ENCODE data around the gene SOCS1. TPM values are rescaled to one million over a fixed set of nuclear protein-coding genes. Genes with fewer than 3 reads are reported as not detected.

SOCS1 gene
- total and polyA plus RNA-seq, 9 of the 15 experiments (the other 6 are each of a cell fraction or from before 2014, with no cell fraction given), result 0.04 to 7.5 (median 2.3) TPM

- no TSS peak for BruUV-seq (replicated peaks)
- TF ChIP-seq E2F8 (IDR thresholded peaks at IDR 0.05; ENCODE audit: low read depth, partially characterized antibody) (no peak), ZKSCAN8 (CRISPR knock-in tag; IDR thresholded peaks at IDR 0.05) (no peak), NFRKB (IDR thresholded peaks at IDR 0.05; ENCODE audit: low read depth) (no peak), MAX (CRISPR knock-in tag; IDR thresholded peaks at IDR 0.05) (no peak), ZNF124 (CRISPR knock-in tag; IDR thresholded peaks at IDR 0.05) (no peak), ZNF76 (CRISPR knock-in tag; IDR thresholded peaks at IDR 0.05; ENCODE audit: borderline replicate concordance) (no peak), ZNF444 (CRISPR knock-in tag; IDR thresholded peaks at IDR 0.05) (no peak), HNRNPL (IDR thresholded peaks at IDR 0.05; ENCODE audit: low read depth, low read length) (no peak), LEF1 (IDR thresholded peaks at IDR 0.05) (no peak), CHD1 (IDR thresholded peaks at IDR 0.05; ENCODE audit: low read length) (no peak), ZNF740 (CRISPR knock-in tag; IDR thresholded peaks at IDR 0.05) (no peak), ZNF740 (tag; IDR thresholded peaks at IDR 0.05) (no peak), FOSL1 (tag; conservative IDR thresholded peaks at IDR 0.05) (no peak)
Measured at GRCh38 chr16:11277607-11278337, 21.8 kb upstream of the SOCS1 start.

More at GRCh38 chr16:11277607-11278337, 21.8 kb upstream of the SOCS1 start:
- Histone ChIP-seq H3K4me1 (replicated peaks in 1 of 2; ENCODE audit: control insufficient read depth in 2 of 2, insufficient read depth in 2 of 2, low read length in 2 of 2) (peaks cover 0 to 16% of the 10 kb centered on the region in 2 experiments; a peak in 1 of 5 replicates), H3K36me3 (ENCODE audit: control insufficient read depth, insufficient read depth, low read length) (no peaks in the 10 kb centered on the region), H3K27me3 (ENCODE audit: control insufficient read depth in 2 of 2, insufficient read depth in 2 of 2, low read length in 2 of 2) (peaks cover 33 to 42% of the 10 kb centered on the region in 2 experiments), H4K20me1 (replicated peaks; ENCODE audit: control insufficient read depth, insufficient read depth, low read length) (0 out of 2 replicates have a peak, but pooled peaks cover 2% of the 10 kb centered on the region), H3K4me3 (no peak overlapping the region), H3K9ac (ENCODE audit: insufficient read depth in 1 of 2, low read depth in 2 of 2, low read length in 2 of 2) (no peak overlapping the region), H3K4me2 (ENCODE audit: insufficient read depth, low read length) (no peak overlapping the region), H2AFZ (ENCODE audit: low read depth, low read length) (no peak overlapping the region), H3K79me2 (ENCODE audit: control insufficient read depth, insufficient read depth, low read length) (no peaks in the 10 kb centered on the region), H3K9me1 (ENCODE audit: control insufficient read depth, insufficient read depth, low read length) (no peaks in the 10 kb centered on the region), H3K27ac (ENCODE audit: extremely low read depth, low read depth, low read length) (no peak overlapping the region), H3K9me3 (replicated peaks; ENCODE audit: control insufficient read depth, insufficient read depth, low read depth, low read length) (no peaks in the 10 kb centered on the region)
- DNase-seq (ENCODE audit: extremely low read depth in 1 of 4, low spot score in 3 of 4) (no peak), ATAC-seq (no peak), FAIRE-seq (no peak)
- POLR2A ChIA-PET, result interaction anchor here (0.6 to 1.6 kb wide), 4 partner anchors 12 to 1207 kb away, joined by 3 read pairs; no protein-coding TSS in a partner anchor
- intact Hi-C loops (cut with micrococcal nuclease), result no loop called here
- CTCF ChIA-PET (ENCODE audit: low intra/inter-chr PET ratio), result no interaction called here
- 27% methylated on average over 12 of the region's 12 CpGs for WGBS (ENCODE audit: insufficient coverage, low coverage, missing lambda C conversion rate)
- in situ Hi-C loops (cut with MboI), result no loop called here

All from K562 (cell line).